VCaP (cell line): ENCODE results near the gene OR10A5.
"Not testable (repeated sequence)": the region's sequence is repeated elsewhere in the genome, so short reads cannot be mapped to it uniquely, and the experiment has no call there.

Experiments
- H3K27ac ChIP-seq: fragments of 450-650 bp; 2 replicates; pipeline ENCODE4 v1.5.1; 2017
- CTCF ChIP-seq: fragments of 450-650 bp; conservative IDR thresholded peaks from 2 replicates; pipeline ENCODE4 v1.5.1; 2017; ENCODE audit warnings: mild to moderate bottlenecking, moderate library complexity

OR10A5 gene

GRCh38 chr11:6875761-6876160 lies 30.3 kb downstream of the OR10A5 start:
- H3K27ac ChIP-seq = no peak overlapping the region
- TF ChIP-seq CTCF = no peak

- no peak for TF ChIP-seq CTCF
- H3K27ac ChIP-seq = no peak within 1 kb of the TSS
These were observed 30.8 kb downstream of the OR10A5 start, which contains the start of gene OR10A4 for GRCh38 chr11:6876325-6876724. TSS of gene OR10A4 (plus strand) at chr11:6876625. CDS start at chr11:6876648, 23 bp downstream.

- TF ChIP-seq CTCF = no peak
- H3K27ac ChIP-seq = no peak overlapping the region
These were observed 31.4 kb downstream of the OR10A5 start for GRCh38 chr11:6876914-6877313.

- TF ChIP-seq CTCF = no peak
- H3K27ac ChIP-seq = no peak overlapping the region
These were observed 37.3 kb downstream of the OR10A5 start for GRCh38 chr11:6882751-6883150.

GRCh38 chr11:6887711-6888110 lies 42.2 kb downstream of the OR10A5 start:
- not testable (repeated sequence) for H3K27ac ChIP-seq

GRCh38 chr11:6888830-6889229 lies 43.3 kb downstream of the OR10A5 start:
- no peak for TF ChIP-seq CTCF

GRCh38 chr11:6889835-6890234 lies 44.4 kb downstream of the OR10A5 start:
- no peak for TF ChIP-seq CTCF
- no peak overlapping the region for H3K27ac ChIP-seq

More at GRCh38 chr11:6888830-6889229, 43.3 kb downstream of the OR10A5 start:
- H3K27ac ChIP-seq = no peak overlapping the region

GRCh38 chr11:6892400-6892799 lies 46.9 kb downstream of the OR10A5 start, which contains the start of gene OR2D2:
TSS of gene OR2D2 (minus strand) at chr11:6892500. CDS start at chr11:6892500, 0 bp downstream.
- no peak within 1 kb of the TSS for H3K27ac ChIP-seq
- no peak for TF ChIP-seq CTCF
